Natural killer cell (primary cell): ENCODE measurements around the gene LRP8. TPM values are rescaled to one million over a fixed set of nuclear protein-coding genes. Genes with fewer than 3 reads are reported as not detected.

Source experiments
- ATAC-seq, 3 donors: fragments of 150-1000 bp in 2 of 3; fragments of 200-7000 bp in 1 of 3; cut with Tn5 transposase; 1 replicate in 1 of 3; 2 replicates in 2 of 3; pipeline ENCODE4 v1.10.0; 2021; ENCODE audit warnings: mild to moderate bottlenecking in 2 of 3, moderate library complexity in 2 of 3
- DNase-seq, 2 donors: peaks; one replicate each; pipeline versions ENCODE4 v3.0.0 to v3.0.0-alpha.2; 2013 to 2021; ENCODE audit warnings: mixed read lengths in 1 of 2
- H3K27ac ChIP-seq: one replicate; pipeline ENCODE4 v1.5.1; 2013; ENCODE audit warnings: mild to moderate bottlenecking, low read length
- H3K27me3 ChIP-seq: one replicate; pipeline ENCODE4 v1.6.1; 2013; ENCODE audit warnings: low read length; ENCODE audit not compliant: control insufficient read depth, insufficient read depth
- H3K36me3 ChIP-seq: one replicate; pipeline ENCODE4 v1.6.1; 2013; ENCODE audit warnings: low read length; ENCODE audit not compliant: control insufficient read depth, insufficient read depth
- H3K4me1 ChIP-seq: one replicate; pipeline ENCODE4 v1.6.1; 2013; ENCODE audit warnings: low read length; ENCODE audit not compliant: control insufficient read depth, insufficient read depth
- H3K4me3 ChIP-seq: one replicate; pipeline ENCODE4 v1.5.1; 2013; ENCODE audit warnings: low read length
- H3K9me3 ChIP-seq: one replicate; pipeline ENCODE4 v1.6.1; 2013; ENCODE audit warnings: low read length; ENCODE audit not compliant: control insufficient read depth, insufficient read depth
- H3K27ac Mint-ChIP-seq, 2 donors: one replicate each; pipeline ENCODE4 v1.8.0; 2022; ENCODE audit warnings: mild to moderate bottlenecking in 2 of 2, mixed read lengths in 2 of 2, moderate library complexity in 1 of 2
- H3K27me3 Mint-ChIP-seq, 2 donors: one replicate each; pipeline ENCODE4 v1.8.0; 2022; ENCODE audit warnings: low read depth in 2 of 2, mixed read lengths in 2 of 2
- H3K36me3 Mint-ChIP-seq: one replicate; pipeline ENCODE4 v1.8.0; 2022; ENCODE audit warnings: mixed read lengths
- H3K4me1 Mint-ChIP-seq, 2 donors: one replicate each; pipeline ENCODE4 v1.8.0; 2022; ENCODE audit warnings: mixed read lengths in 2 of 2
- H3K4me3 Mint-ChIP-seq: one replicate; pipeline ENCODE4 v1.8.0; 2022; ENCODE audit warnings: mild to moderate bottlenecking, moderate library complexity, mixed read lengths
- H3K9me3 Mint-ChIP-seq, 2 donors: one replicate each; pipeline ENCODE4 v1.8.0; 2022; ENCODE audit warnings: mixed read lengths in 2 of 2
- WGBS: methylation state at CpG from one replicate; pipeline ENCODE4 v1.1.7; 2013; ENCODE audit warnings: missing lambda C conversion rate; ENCODE audit not compliant: insufficient coverage; 5-methylcytosine and 5-hydroxymethylcytosine counted together
- intact Hi-C: fragments of 100-400 bp; cut with micrococcal nuclease; formaldehyde crosslinking; loops from one replicate; pipeline ENCODE4 v1.14.2; 2022
- total RNA-seq, 4 donors: library from RNA; stranded (reverse); fragments of 120-200 nt in 1 of 4; gene quantifications; one replicate each; pipeline versions ENCODE4 v1.2.3 to v1.2.4, GENCODE V29; 2013 to 2022
- TF ChIP-seq, protein P1 (sequence below): fragments of 200-600 bp; IDR thresholded peaks from one replicate; pipeline ENCODE4 v1.8.0; 2022; ENCODE audit warnings: antibody characterized with exemption

LRP8 gene
- total RNA-seq, 3 donors from 2014 or later (not counting 1 experiment from before 2014, with no cell fraction given), result 23.2 to 27.3 (median 24.9) TPM

DNA sequence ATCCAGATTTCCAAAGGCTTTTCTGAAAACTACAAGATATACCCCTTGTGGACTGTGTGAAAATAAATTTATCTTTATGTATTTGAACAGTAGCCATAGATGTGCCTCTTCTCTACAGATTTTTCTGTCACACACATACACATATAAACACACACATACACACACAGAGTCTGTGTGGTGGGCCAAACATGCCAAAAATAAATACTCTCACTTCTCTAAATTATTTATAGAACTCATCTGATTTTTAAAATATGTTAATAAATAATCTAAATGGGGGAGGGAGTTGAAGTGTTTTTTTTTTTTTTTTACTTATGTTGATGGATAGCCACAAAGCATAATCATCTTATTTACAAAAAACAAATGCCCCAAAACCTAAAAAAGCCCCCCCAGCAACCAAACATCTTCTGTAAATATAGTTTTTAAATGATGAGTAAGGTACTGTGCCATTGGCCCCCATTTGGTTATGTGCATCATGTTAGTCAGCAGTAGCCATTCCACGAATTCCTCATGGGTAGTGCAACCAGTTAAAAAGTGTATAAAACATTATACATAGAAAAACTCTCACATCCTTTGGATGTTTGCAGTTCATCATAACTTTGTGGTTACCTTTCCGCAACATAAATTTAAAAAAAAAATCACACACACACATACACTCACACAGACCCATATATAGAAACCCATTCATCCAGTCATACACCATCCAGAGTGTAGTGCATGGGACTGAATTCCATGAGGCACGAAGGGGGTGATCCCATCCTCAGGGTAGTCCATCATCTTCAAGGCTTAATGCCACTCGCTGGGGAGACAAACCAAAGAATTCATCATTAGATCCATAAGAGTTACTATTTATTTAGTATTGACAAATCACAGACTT is 81.4 kb downstream of the LRP8 start:
- H3K27ac ChIP-seq, result no peak overlapping the region
- intact Hi-C loops, result no loop called here
- no peak for ATAC-seq

GRCh38 chr1:53244141-53244540 is 83.7 kb downstream of the LRP8 start:
- DNase-seq, result no peak
- TF ChIP-seq, protein P1, sequence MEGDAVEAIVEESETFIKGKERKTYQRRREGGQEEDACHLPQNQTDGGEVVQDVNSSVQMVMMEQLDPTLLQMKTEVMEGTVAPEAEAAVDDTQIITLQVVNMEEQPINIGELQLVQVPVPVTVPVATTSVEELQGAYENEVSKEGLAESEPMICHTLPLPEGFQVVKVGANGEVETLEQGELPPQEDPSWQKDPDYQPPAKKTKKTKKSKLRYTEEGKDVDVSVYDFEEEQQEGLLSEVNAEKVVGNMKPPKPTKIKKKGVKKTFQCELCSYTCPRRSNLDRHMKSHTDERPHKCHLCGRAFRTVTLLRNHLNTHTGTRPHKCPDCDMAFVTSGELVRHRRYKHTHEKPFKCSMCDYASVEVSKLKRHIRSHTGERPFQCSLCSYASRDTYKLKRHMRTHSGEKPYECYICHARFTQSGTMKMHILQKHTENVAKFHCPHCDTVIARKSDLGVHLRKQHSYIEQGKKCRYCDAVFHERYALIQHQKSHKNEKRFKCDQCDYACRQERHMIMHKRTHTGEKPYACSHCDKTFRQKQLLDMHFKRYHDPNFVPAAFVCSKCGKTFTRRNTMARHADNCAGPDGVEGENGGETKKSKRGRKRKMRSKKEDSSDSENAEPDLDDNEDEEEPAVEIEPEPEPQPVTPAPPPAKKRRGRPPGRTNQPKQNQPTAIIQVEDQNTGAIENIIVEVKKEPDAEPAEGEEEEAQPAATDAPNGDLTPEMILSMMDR, result no peak
- H3K9me3 ChIP-seq, result no peaks in the 10 kb centered on the region
- Mint-ChIP-seq H3K4me3 (no peak overlapping the region), H3K4me1 (peaks cover under 1 to 1% of the 10 kb centered on the region in 2 donors), H3K9me3 (no peaks in the 10 kb centered on the region), H3K36me3 (no peaks in the 10 kb centered on the region), H3K27me3 (no peaks in the 10 kb centered on the region), H3K27ac (no peak overlapping the region)
- H3K4me1 ChIP-seq, result peaks cover under 1% of the 10 kb centered on the region
- no peak overlapping the region for H3K27ac ChIP-seq
- H3K4me3 ChIP-seq, result no peak overlapping the region
- no peak for ATAC-seq
- no peaks in the 10 kb centered on the region for H3K27me3 ChIP-seq
- H3K36me3 ChIP-seq, result no peaks in the 10 kb centered on the region
- intact Hi-C loops, result no loop called here
- 38% methylated on average over 3 of the region's 4 CpGs for WGBS

More for the DNA sequence above, 81.4 kb downstream of the LRP8 start:
- no peaks in the 10 kb centered on the region for H3K4me1 ChIP-seq
- H3K36me3 ChIP-seq, result no peaks in the 10 kb centered on the region
- Mint-ChIP-seq H3K27me3 (no peaks in the 10 kb centered on the region), H3K4me3 (no peak overlapping the region), H3K27ac (no peak overlapping the region), H3K4me1 (no peaks in the 10 kb centered on the region), H3K36me3 (no peaks in the 10 kb centered on the region), H3K9me3 (no peaks in the 10 kb centered on the region)
- 67% methylated on average over 4 of the region's 4 CpGs for WGBS
- TF ChIP-seq, protein P1, result no peak
- DNase-seq, result no peak
- H3K27me3 ChIP-seq, result no peaks in the 10 kb centered on the region
- no peak overlapping the region for H3K4me3 ChIP-seq
- H3K9me3 ChIP-seq, result no peaks in the 10 kb centered on the region

- ATAC-seq (no peak), DNase-seq (no peak)
- peaks cover 18 to 19% of the 10 kb centered on the region in 2 donors for H3K4me1 Mint-ChIP-seq
- Histone ChIP-seq H3K27ac (no peak overlapping the region), H3K9me3 (no peaks in the 10 kb centered on the region), H3K4me1 (peaks cover 13% of the 10 kb centered on the region), H3K4me3 (no peak overlapping the region), H3K36me3 (no peaks in the 10 kb centered on the region), H3K27me3 (no peaks in the 10 kb centered on the region)
- 95% methylated on average over 4 of the region's 4 CpGs for WGBS
- H3K4me3 Mint-ChIP-seq, result no peak overlapping the region
- H3K27me3 Mint-ChIP-seq, result no peaks in the 10 kb centered on the region
- no peaks in the 10 kb centered on the region for H3K36me3 Mint-ChIP-seq
- H3K9me3 Mint-ChIP-seq, result no peaks in the 10 kb centered on the region
- TF ChIP-seq, protein P1, result no peak
- no peak overlapping the region for H3K27ac Mint-ChIP-seq
- intact Hi-C loops, result no loop called here
Measured at GRCh38 chr1:53242381-53242780, 85.5 kb downstream of the LRP8 start.
